H9 (cell line): ENCODE measurements around the gene UQCR10. TPM values are rescaled to one million over a fixed set of nuclear protein-coding genes. Genes with fewer than 3 reads are reported as not detected.

Source experiments
- DNase-seq: peaks from one replicate; pipeline ENCODE4 v3.0.0-alpha.2; 2017
- H2AFZ ChIP-seq: one replicate; pipeline ENCODE4 v1.6.1; 2013; ENCODE audit warnings: mild to moderate bottlenecking, low read length, control low read depth, moderate library complexity
- H2AK5ac ChIP-seq: 2 replicates; pipeline ENCODE4 v1.6.1; 2013; ENCODE audit warnings: low read length, control low read depth, mixed read lengths; ENCODE audit not compliant: insufficient read length
- H2BK120ac ChIP-seq: one replicate; pipeline ENCODE4 v1.6.1; 2013; ENCODE audit warnings: low read depth, mild to moderate bottlenecking, low read length, control low read depth, inconsistent platforms; ENCODE audit not compliant: poor library complexity, severe bottlenecking
- H2BK12ac ChIP-seq: 2 replicates; pipeline ENCODE4 v1.6.1; 2013; ENCODE audit warnings: low read length, control low read depth, mixed read lengths, low read depth; ENCODE audit not compliant: insufficient read length
- H2BK15ac ChIP-seq: 2 replicates; pipeline ENCODE4 v1.6.1; 2013; ENCODE audit warnings: low read depth, low read length, control low read depth
- H2BK20ac ChIP-seq: one replicate; pipeline ENCODE4 v1.6.1; 2013; ENCODE audit warnings: low read depth, mild to moderate bottlenecking, low read length, control low read depth, inconsistent platforms; ENCODE audit not compliant: poor library complexity, severe bottlenecking
- H2BK5ac ChIP-seq: 2 replicates; pipeline ENCODE4 v1.6.1; 2013; ENCODE audit warnings: low read length, control low read depth, mixed read lengths; ENCODE audit not compliant: insufficient read length
- H3K14ac ChIP-seq: 2 replicates; pipeline ENCODE4 v1.6.1; 2013; ENCODE audit warnings: low read length, control low read depth; ENCODE audit not compliant: insufficient read depth
- H3K18ac ChIP-seq: 2 replicates; pipeline ENCODE4 v1.6.1; 2013; ENCODE audit warnings: low read depth, mild to moderate bottlenecking, mixed read lengths, low read length, control low read depth; ENCODE audit not compliant: insufficient read length
- H3K23ac ChIP-seq: 2 replicates; pipeline ENCODE4 v1.6.1; 2013; ENCODE audit warnings: low read length, control low read depth, mixed read lengths, low read depth; ENCODE audit not compliant: insufficient read length
- H3K23me2 ChIP-seq: 2 replicates; pipeline ENCODE4 v1.6.1; 2013; ENCODE audit warnings: low read depth, mild to moderate bottlenecking, mixed read lengths, low read length, control low read depth; ENCODE audit not compliant: insufficient read length, poor library complexity, severe bottlenecking
- H3K27ac ChIP-seq: 2 replicates; pipeline ENCODE4 v1.5.1; 2013; ENCODE audit warnings: low read length, control low read depth, mixed read lengths, low read depth; ENCODE audit not compliant: insufficient read length
- H3K27me3 ChIP-seq: 2 replicates; pipeline ENCODE4 v1.6.1; 2013; ENCODE audit warnings: low read length, control low read depth, inconsistent platforms; ENCODE audit not compliant: insufficient read depth
- H3K4ac ChIP-seq: 2 replicates; pipeline ENCODE4 v1.6.1; 2013; ENCODE audit warnings: low read depth, mild to moderate bottlenecking, control low read depth, inconsistent platforms, low read length, moderate library complexity
- H3K4me1 ChIP-seq: 2 replicates; pipeline ENCODE4 v1.6.1; 2013; ENCODE audit warnings: low read length, control low read depth, inconsistent platforms; ENCODE audit not compliant: insufficient read depth
- H3K4me2 ChIP-seq: 2 replicates; pipeline ENCODE4 v1.6.1; 2013; ENCODE audit warnings: low read length, control low read depth, mixed read lengths; ENCODE audit not compliant: insufficient read length, insufficient read depth
- H3K56ac ChIP-seq: 2 replicates; pipeline ENCODE4 v1.6.1; 2013; ENCODE audit warnings: low read depth, mild to moderate bottlenecking, mixed read lengths, low read length, control low read depth; ENCODE audit not compliant: insufficient read length
- H3K79me1 ChIP-seq: 2 replicates; pipeline ENCODE4 v1.6.1; 2013; ENCODE audit warnings: low read depth, mild to moderate bottlenecking, moderate library complexity, low read length, control low read depth, inconsistent platforms; ENCODE audit not compliant: insufficient read depth, poor library complexity, severe bottlenecking
- H3K79me2 ChIP-seq: 2 replicates; pipeline ENCODE4 v1.6.1; 2013; ENCODE audit warnings: low read length, control low read depth, inconsistent platforms; ENCODE audit not compliant: insufficient read depth
- H3K9ac ChIP-seq: 2 replicates; pipeline ENCODE4 v1.6.1; 2013; ENCODE audit warnings: low read length, control low read depth, mixed read lengths; ENCODE audit not compliant: insufficient read length; ENCODE audit errors: extremely low read depth
- H3K9me3 ChIP-seq: one replicate; pipeline ENCODE4 v1.6.1; 2013; ENCODE audit warnings: low read depth, low read length, inconsistent platforms; ENCODE audit not compliant: control insufficient read depth
- H3T11ph ChIP-seq: one replicate; pipeline ENCODE4 v1.6.1; 2013; ENCODE audit warnings: mild to moderate bottlenecking, low read length, control low read depth, inconsistent platforms
- H4K20me1 ChIP-seq: one replicate; pipeline ENCODE4 v1.6.1; 2013; ENCODE audit not compliant: control insufficient read depth, insufficient read length, insufficient read depth
- H4K5ac ChIP-seq: 2 replicates; pipeline ENCODE4 v1.6.1; 2013; ENCODE audit warnings: low read depth, mild to moderate bottlenecking, mixed read lengths, low read length, control low read depth; ENCODE audit not compliant: insufficient read length
- H4K8ac ChIP-seq: replicated peaks from 2 replicates; pipeline ENCODE4 v1.6.1; 2013; ENCODE audit warnings: low read length, control low read depth, mixed read lengths, low read depth; ENCODE audit not compliant: insufficient read length
- H4K91ac ChIP-seq: 2 replicates; pipeline ENCODE4 v1.6.1; 2013; ENCODE audit warnings: low read depth, mild to moderate bottlenecking, moderate library complexity, mixed read lengths, low read length, control low read depth; ENCODE audit not compliant: insufficient read length
- H3K27ac Mint-ChIP-seq, 3 experiments: 2 replicates in 2 of 3; 3 replicates in 1 of 3; pipeline ENCODE4 v1.8.0; 2020 to 2021; ENCODE audit warnings: mixed read lengths in 3 of 3, mild to moderate bottlenecking in 1 of 3, moderate library complexity in 1 of 3
- H3K27me3 Mint-ChIP-seq: 2 replicates; pipeline ENCODE4 v1.8.0; 2021; ENCODE audit warnings: low read depth, mild to moderate bottlenecking, moderate library complexity, mixed read lengths
- H3K36me3 Mint-ChIP-seq, 3 experiments: 2 replicates in 2 of 3; 3 replicates in 1 of 3; pipeline ENCODE4 v1.8.0; 2020 to 2021; ENCODE audit warnings: low read depth in 3 of 3, mixed read lengths in 3 of 3; ENCODE audit not compliant: insufficient read depth in 1 of 3
- H3K4me1 Mint-ChIP-seq, 2 experiments: 2 replicates each; pipeline ENCODE4 v1.8.0; 2020; ENCODE audit warnings: mixed read lengths in 2 of 2
- H3K4me3 Mint-ChIP-seq, 2 experiments: 2 replicates in 1 of 2; 3 replicates in 1 of 2; pipeline ENCODE4 v1.8.0; 2020 to 2021; ENCODE audit warnings: mild to moderate bottlenecking in 2 of 2, mixed read lengths in 2 of 2, moderate library complexity in 1 of 2
- H3K9me3 Mint-ChIP-seq, 2 experiments: 2 replicates in 1 of 2; 3 replicates in 1 of 2; pipeline ENCODE4 v1.8.0; 2020; ENCODE audit warnings: mild to moderate bottlenecking in 2 of 2, mixed read lengths in 2 of 2, moderate library complexity in 1 of 2
- CTCF ChIP-seq: fragments of 200-600 bp; sonication (generic); conservative IDR thresholded peaks from 3 replicates; pipeline ENCODE4 v1.8.0; 2021; ENCODE audit warnings: antibody characterized with exemption, mild to moderate bottlenecking
- whole genome bisulfite sequencing: extraction: QIAGEN DNeasy Blood & Tissue Kit; methylation state at CpG from one replicate; pipeline ENCODE4 v1.1.7; 2013; ENCODE audit warnings: missing lambda C conversion rate, low lambda C conversion rate, mixed read lengths; ENCODE audit not compliant: insufficient read length; ENCODE audit errors: extremely low coverage; 5-methylcytosine and 5-hydroxymethylcytosine counted together
- total RNA-seq: library from RNA; stranded (reverse); gene quantifications from 2 replicates; pipeline ENCODE4 v1.2.1, GENCODE V29; 2021

Gene UQCR10
- total RNA-seq, 1 experiment from 2014 or later = 124 TPM

GRCh38 chr22:29803190-29803589, 36.0 kb downstream of the UQCR10 start:
- H3K9me3 ChIP-seq = no peaks in the 10 kb centered on the region
- H3K27ac Mint-ChIP-seq = no peak overlapping the region
- no peak overlapping the region for H2AK5ac ChIP-seq
- H4K91ac ChIP-seq = no peak overlapping the region
- DNase-seq = no peak
- no peak overlapping the region for H2BK5ac ChIP-seq
- H3K9ac ChIP-seq = no peak overlapping the region
- H3K79me2 ChIP-seq = no peaks in the 10 kb centered on the region
- no peak overlapping the region for H2BK12ac ChIP-seq
- H3K4me2 ChIP-seq = no peak overlapping the region
- no peak overlapping the region for H3K14ac ChIP-seq
- peaks cover 6 to 16% of the 10 kb centered on the region in 2 experiments for H3K4me1 Mint-ChIP-seq
- no peaks in the 10 kb centered on the region for H3K9me3 Mint-ChIP-seq
- no peak overlapping the region for H4K5ac ChIP-seq
- no peak overlapping the region for H2BK15ac ChIP-seq
- H4K20me1 ChIP-seq = no peaks in the 10 kb centered on the region
- H3K23ac ChIP-seq = no peak overlapping the region
- H3K79me1 ChIP-seq = no peaks in the 10 kb centered on the region
- no peak overlapping the region for H2AFZ ChIP-seq
- H3K27me3 Mint-ChIP-seq = no peaks in the 10 kb centered on the region
- H3K4me3 Mint-ChIP-seq = no peak overlapping the region
- peaks cover 14 to 74% (median 25%) of the 10 kb centered on the region in 3 experiments; a peak in 6 of 7 replicates for H3K36me3 Mint-ChIP-seq
- H3K4ac ChIP-seq = no peak overlapping the region
- no peaks in the 10 kb centered on the region for H3K27me3 ChIP-seq
- H3K56ac ChIP-seq = no peak overlapping the region
- no peaks in the 10 kb centered on the region for H3K4me1 ChIP-seq
- no peaks in the 10 kb centered on the region for H3K23me2 ChIP-seq
- no peak overlapping the region for H2BK120ac ChIP-seq
- no CpG with 5 or more reads among the region's 2 CpGs for WGBS
- H3T11ph ChIP-seq = no peak overlapping the region
- no peak overlapping the region for H3K18ac ChIP-seq
- no peak overlapping the region for H2BK20ac ChIP-seq
- no peak overlapping the region for H4K8ac ChIP-seq
- H3K27ac ChIP-seq = no peak overlapping the region
- TF ChIP-seq CTCF = no peak
